HUDEP-2 (cell line): ENCODE results near the gene SSX4.
"Not testable (repeated sequence)": the region's sequence is repeated elsewhere in the genome, so short reads cannot be mapped to it uniquely, and the experiment has no call there.

Source experiments
- DNase-seq, 76 experiments: peaks; one replicate each; lab custom pipeline; 2025; ENCODE audit not compliant: unreplicated experiment in 76 of 76; lab: John Stamatoyannopoulos, UW

Gene SSX4, protein sequence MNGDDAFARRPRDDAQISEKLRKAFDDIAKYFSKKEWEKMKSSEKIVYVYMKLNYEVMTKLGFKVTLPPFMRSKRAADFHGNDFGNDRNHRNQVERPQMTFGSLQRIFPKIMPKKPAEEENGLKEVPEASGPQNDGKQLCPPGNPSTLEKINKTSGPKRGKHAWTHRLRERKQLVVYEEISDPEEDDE

GRCh38 chrX:48383239-48383638 lies at the start of gene SSX4:
SSX4 (plus strand) TSS chrX:48383539; CDS start chrX:48384054, 515 bp downstream.
- DNase-seq, result not testable (repeated sequence)

DNA sequence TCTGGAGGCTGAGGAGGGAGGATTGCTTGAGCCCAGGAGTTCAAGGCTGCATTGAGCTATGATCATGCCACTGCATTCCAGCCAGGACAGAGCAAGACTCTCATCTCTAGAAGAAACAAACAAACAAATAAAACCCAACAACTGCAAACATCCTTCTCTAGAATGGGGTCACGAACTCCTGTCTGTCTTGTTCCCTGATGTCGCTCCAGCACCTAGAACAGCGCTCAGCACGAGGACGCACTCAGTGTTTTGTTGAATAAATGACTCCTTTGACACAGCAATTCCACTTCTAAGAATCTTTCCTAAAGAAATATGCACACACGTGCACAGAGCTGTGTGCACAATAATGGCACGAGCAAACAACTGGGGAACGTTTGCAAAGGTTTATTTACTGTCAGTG lies 37.3 kb upstream of the SSX4 start:
- DNase-seq, result not testable (repeated sequence)

- DNase-seq, result not testable (repeated sequence)
Observed at GRCh38 chrX:48356315-48357094, 26.8 kb upstream of the SSX4 start, which contains the start of gene SSX3. SSX3 (minus strand) TSS chrX:48356703; CDS start chrX:48355249, 1,454 bp downstream.

GRCh38 chrX:48357681-48358080 lies 25.7 kb upstream of the SSX4 start:
- DNase-seq, result no peak

DNA sequence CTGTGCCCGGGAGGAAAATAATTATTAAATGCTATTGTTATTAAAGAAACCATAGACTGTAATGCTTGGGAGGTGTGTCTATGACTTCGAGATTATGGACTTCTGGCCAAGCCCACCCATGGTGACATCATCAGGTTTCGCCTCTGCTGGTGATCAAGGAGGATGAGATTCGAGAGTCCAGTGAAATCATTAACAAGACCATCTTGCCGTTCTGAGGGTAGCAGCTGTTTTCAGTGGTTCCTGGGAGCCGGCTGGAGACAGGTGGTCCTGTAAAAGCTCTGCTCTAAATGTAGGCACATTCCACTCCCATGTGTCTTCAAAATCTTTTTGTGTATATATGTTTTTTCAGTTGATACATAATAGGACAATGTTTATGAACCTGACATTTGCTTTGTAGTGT lies 24.1 kb upstream of the SSX4 start:
- DNase-seq, result not testable (repeated sequence)

DNA sequence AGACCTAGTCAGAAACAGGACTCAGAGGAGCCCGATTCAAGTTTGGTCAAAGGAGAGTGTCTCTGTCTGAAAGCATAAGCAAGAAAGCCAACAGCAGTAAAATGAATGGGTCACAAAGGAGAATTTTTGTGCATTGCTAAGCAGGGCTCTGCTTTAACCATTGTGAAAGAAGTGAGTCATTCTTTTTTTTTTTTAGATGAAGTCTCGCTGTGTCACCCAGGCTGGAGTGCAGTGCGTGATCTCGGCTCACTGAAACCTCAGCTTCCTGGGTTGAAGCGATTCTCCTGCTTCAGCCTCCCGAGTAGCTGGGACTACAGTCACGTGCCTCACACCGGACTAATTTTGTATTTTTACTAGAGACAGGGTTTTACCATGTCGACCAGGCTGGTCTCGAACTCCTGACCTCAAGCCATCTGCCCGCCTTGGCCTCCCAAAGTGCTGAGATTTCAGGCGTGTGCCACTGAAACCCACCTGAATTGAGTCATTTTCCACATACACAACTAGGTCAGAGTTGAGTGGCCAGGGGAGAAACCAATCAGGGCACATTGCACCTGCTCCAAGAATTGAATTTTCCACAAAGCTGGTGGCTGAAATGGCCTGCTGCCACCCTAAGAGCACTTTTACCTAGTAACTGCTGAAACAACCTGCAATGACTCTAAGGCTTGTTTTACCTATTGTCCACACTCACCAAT lies 15.5 kb upstream of the SSX4 start:
- DNase-seq, result not testable (repeated sequence)

DNA sequence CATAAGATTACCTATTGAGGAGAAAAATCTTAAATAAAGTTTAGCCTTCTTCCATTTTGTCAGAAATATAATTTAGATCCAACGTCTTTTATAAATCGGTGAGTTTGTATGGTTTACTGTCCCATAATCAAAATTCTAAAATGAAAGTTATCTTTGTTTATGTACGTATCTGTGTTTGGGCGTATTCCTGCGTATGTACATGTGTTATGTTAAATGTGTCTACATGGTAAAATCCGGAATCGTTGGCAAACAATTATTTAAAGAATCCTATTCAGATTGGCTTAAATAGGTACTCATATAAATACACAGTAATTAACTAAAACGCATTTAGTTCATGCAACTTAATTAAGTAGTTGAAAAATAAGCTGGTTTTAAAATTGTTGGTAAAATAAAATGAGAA lies 12.9 kb upstream of the SSX4 start:
- DNase-seq, result not testable (repeated sequence)

DNA sequence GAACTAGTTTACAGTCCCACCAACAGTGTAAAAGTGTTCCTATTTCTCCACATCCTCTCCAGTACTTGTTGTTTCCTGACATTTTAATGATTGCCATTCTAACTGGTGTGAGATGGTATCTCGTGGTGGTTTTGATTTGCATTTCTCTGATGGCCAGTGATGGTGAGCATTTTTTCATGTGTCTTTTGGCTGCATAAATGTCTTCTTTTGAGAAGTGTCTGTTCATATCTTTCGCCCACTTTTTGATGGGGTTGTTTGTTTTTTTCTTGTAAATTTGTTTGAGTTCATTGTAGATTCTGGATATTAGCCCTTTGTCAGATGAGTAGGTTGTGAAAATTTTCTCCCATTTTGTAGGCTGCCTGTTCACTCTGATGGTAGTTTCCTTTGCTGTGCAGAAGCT lies 13.6 kb downstream of the SSX4 start:
- DNase-seq, result not testable (repeated sequence)

DNA sequence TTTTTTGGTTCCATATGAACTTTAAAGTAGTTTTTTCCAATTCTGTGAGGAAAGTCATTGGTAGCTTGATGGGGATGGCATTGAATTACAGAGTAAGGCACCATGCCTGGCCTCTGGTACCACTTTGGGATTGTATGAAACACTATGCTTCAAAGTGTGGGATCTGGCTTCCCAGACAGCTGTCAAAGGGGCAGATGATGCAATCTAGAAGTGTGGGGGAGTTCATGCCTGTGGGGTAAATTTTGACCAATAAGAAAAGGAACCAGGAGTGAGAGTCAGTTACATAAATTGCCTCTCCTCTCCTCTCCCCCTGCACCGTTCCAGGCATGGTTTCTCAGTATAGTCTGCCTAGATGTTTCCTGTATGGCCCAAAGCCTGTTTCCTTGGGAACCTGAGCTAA lies 14.5 kb downstream of the SSX4 start:
- DNase-seq, result not testable (repeated sequence)

- DNase-seq, result not testable (repeated sequence)
Observed at GRCh38 chrX:48411860-48412259, 28.5 kb downstream of the SSX4 start, which contains the start of gene SSX4B. SSX4B (minus strand) TSS chrX:48411960; CDS start chrX:48411372, 588 bp downstream.

DNA sequence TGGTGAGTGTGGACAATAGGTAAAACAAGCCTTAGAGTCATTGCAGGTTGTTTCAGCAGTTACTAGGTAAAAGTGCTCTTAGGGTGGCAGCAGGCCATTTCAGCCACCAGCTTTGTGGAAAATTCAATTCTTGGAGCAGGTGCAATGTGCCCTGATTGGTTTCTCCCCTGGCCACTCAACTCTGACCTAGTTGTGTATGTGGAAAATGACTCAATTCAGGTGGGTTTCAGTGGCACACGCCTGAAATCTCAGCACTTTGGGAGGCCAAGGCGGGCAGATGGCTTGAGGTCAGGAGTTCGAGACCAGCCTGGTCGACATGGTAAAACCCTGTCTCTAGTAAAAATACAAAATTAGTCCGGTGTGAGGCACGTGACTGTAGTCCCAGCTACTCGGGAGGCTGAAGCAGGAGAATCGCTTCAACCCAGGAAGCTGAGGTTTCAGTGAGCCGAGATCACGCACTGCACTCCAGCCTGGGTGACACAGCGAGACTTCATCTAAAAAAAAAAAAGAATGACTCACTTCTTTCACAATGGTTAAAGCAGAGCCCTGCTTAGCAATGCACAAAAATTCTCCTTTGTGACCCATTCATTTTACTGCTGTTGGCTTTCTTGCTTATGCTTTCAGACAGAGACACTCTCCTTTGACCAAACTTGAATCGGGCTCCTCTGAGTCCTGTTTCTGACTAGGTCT lies 43.8 kb downstream of the SSX4 start:
- not testable (repeated sequence) for DNase-seq

GRCh38 chrX:48429606-48430005 lies 46.3 kb downstream of the SSX4 start:
- not testable (repeated sequence) for DNase-seq

DNA sequence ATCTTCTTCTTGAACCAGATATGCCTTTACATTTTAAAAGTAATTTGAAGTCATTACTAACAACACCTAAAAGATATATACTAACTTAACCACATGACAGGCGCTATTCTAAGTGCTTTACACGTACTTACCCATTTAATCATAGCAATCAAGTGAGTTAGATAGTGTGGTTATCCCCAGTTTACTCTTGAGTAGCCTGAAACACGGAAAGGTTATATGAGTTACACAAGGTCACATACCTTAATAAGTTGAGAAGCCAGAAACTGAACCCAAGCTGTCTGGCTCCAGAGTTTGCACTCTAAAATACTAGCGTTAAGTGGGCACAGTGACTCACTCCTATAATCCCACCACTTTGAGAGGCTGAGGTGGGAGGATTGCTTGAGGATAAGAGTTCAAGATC lies 46.8 kb downstream of the SSX4 start:
- DNase-seq, result not testable (repeated sequence)

GRCh38 chrX:48433713-48434112 lies 50.4 kb downstream of the SSX4 start:
- not testable (repeated sequence) for DNase-seq
